ENCODE measurements around the gene ALDH1L1.

ALDH1L1 gene

GRCh38 chr3:126129398-126129891, 50.9 kb downstream of the ALDH1L1 start:
- TF ChIP-seq CTCF (conservative IDR thresholded peaks at IDR 0.05; ENCODE audit: low read length), result no peak
- DNase-seq (ENCODE audit: low read depth), result no peak
- no peak overlapping the region for H3K4me3 ChIP-seq (ENCODE audit: low read length)

- no peak for TF ChIP-seq CTCF (conservative IDR thresholded peaks at IDR 0.05; ENCODE audit: low read length)
- no peak overlapping the region for H3K4me3 ChIP-seq (ENCODE audit: low read length)
- no peak for DNase-seq (ENCODE audit: low read depth)
These were observed 51.6 kb downstream of the ALDH1L1 start for GRCh38 chr3:126128504-126129397.

- TF ChIP-seq CTCF (conservative IDR thresholded peaks at IDR 0.05; ENCODE audit: low read length), result no peak
- DNase-seq (ENCODE audit: low read depth), result no peak
- no peak overlapping the region for H3K4me3 ChIP-seq (ENCODE audit: low read length)
These were observed 52.5 kb downstream of the ALDH1L1 start for GRCh38 chr3:126127904-126128303.

- DNase-seq (ENCODE audit: low read depth), result no peak
- no peak for TF ChIP-seq CTCF (conservative IDR thresholded peaks at IDR 0.05; ENCODE audit: low read length)
- H3K4me3 ChIP-seq (ENCODE audit: low read length), result no peak overlapping the region
These were observed 52.9 kb downstream of the ALDH1L1 start for GRCh38 chr3:126127452-126127851.

GRCh38 chr3:126126811-126127431, 53.5 kb downstream of the ALDH1L1 start:
- H3K4me3 ChIP-seq (ENCODE audit: low read length), result no peak overlapping the region
- no peak for DNase-seq (ENCODE audit: low read depth)
- no peak for TF ChIP-seq CTCF (conservative IDR thresholded peaks at IDR 0.05; ENCODE audit: low read length)

- no peak overlapping the region for H3K4me3 ChIP-seq (ENCODE audit: low read length)
- TF ChIP-seq CTCF (conservative IDR thresholded peaks at IDR 0.05; ENCODE audit: low read length), result no peak
- no peak for DNase-seq (ENCODE audit: low read depth)
These were observed 54.1 kb downstream of the ALDH1L1 start for GRCh38 chr3:126126286-126126685.
